Prostate gland (tissue), 2 donors: Measurements from ENCODE around the gene TMEM266.

Source experiments
- POLR2A ChIP-seq: fragments of 450-650 bp; IDR thresholded peaks from one replicate; pipeline ENCODE4 v1.6.1; 2016; ENCODE audit warnings: antibody characterized with exemption, mild to moderate bottlenecking
- POLR2AphosphoS5 ChIP-seq: sonication (generic); formaldehyde crosslinking; IDR thresholded peaks from one replicate; pipeline ENCODE4 v1.6.1; 2017; ENCODE audit warnings: antibody characterized with exemption
- TF ChIP-seq, protein P1 (sequence below), 4 experiments: fragments of 200-600 bp in 2 of 4; fragments of 450-650 bp in 2 of 4; sonication (generic) in 2 of 4; IDR thresholded peaks; 1 replicate in 3 of 4; 2 replicates in 1 of 4; pipeline ENCODE4 v1.5.1; 2016 to 2019; ENCODE audit warnings: antibody characterized with exemption in 4 of 4, mild to moderate bottlenecking in 2 of 4, moderate library complexity in 2 of 4

DNA sequence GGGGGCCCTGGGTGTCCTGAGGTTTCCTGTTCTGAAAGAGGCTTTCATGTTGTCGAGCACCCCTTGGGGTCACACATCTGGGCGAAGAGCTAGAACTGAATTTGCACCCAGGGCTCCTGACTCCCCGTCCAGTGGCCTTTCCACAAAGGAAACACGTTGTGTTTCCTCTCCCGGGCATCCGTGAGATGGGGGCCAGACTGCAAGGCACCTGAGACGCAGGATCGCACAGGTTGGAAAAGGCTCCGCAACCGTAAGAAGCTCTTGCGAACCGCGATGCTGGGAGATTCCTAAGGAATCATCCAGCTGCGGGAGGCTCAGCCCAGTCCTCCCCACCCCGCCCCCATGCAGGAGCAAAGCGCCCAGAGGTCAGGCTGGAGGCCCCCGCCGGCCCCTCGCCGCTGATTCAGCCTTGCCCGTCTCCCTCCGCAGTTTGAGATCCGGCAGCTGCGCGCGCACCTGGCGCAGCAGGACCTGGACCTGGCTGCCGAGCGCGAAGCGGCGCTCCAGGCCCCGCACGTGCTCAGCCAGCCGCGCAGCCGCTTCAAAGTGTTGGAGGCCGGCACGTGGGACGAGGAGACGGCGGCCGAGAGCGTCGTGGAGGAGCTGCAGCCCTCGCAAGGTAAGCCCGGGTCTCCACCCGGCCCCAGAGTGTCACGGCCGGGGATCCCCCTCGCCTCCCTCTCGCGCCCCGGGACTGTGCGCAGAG, 131.9 kb downstream of the TMEM266 start:
- TF ChIP-seq, protein P1, sequence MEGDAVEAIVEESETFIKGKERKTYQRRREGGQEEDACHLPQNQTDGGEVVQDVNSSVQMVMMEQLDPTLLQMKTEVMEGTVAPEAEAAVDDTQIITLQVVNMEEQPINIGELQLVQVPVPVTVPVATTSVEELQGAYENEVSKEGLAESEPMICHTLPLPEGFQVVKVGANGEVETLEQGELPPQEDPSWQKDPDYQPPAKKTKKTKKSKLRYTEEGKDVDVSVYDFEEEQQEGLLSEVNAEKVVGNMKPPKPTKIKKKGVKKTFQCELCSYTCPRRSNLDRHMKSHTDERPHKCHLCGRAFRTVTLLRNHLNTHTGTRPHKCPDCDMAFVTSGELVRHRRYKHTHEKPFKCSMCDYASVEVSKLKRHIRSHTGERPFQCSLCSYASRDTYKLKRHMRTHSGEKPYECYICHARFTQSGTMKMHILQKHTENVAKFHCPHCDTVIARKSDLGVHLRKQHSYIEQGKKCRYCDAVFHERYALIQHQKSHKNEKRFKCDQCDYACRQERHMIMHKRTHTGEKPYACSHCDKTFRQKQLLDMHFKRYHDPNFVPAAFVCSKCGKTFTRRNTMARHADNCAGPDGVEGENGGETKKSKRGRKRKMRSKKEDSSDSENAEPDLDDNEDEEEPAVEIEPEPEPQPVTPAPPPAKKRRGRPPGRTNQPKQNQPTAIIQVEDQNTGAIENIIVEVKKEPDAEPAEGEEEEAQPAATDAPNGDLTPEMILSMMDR (IDR thresholded peaks at IDR 0.05): no peak
- TF ChIP-seq POLR2A: no peak
- TF ChIP-seq POLR2AphosphoS5: no peak
